HG03432 (cell line): ENCODE results near the gene DOHH.

Experiments used
- ATAC-seq: cut with Tn5 transposase; IDR thresholded peaks from one replicate; pipeline ENCODE4 v1.9.1; 2021; ENCODE audit warnings: mild to moderate bottlenecking, moderate library complexity; ENCODE audit not compliant: unreplicated experiment

Gene DOHH

DNA sequence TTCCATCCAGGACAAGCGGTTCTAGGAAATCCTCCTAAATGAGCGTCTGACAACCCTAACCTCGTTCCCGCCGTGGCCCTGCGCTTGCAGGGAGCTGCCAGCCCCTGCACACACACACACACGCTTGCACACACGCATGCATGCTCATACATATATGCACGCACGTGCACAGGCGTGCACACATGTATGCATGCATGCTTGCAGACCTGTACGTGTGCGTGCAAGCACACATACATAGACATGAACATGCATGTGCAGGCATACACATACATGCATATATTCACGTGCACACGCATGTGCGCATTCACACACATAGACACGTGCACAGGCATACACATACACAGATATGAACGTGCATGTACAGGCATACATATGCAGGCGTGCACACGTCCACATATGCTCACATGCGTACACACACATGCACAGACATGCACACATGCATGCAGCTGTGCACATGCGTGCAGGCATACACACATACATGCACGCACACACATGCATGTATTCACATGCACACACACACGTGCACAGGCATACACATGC lies 55.7 kb downstream of the DOHH start:
- no peak for ATAC-seq

DNA sequence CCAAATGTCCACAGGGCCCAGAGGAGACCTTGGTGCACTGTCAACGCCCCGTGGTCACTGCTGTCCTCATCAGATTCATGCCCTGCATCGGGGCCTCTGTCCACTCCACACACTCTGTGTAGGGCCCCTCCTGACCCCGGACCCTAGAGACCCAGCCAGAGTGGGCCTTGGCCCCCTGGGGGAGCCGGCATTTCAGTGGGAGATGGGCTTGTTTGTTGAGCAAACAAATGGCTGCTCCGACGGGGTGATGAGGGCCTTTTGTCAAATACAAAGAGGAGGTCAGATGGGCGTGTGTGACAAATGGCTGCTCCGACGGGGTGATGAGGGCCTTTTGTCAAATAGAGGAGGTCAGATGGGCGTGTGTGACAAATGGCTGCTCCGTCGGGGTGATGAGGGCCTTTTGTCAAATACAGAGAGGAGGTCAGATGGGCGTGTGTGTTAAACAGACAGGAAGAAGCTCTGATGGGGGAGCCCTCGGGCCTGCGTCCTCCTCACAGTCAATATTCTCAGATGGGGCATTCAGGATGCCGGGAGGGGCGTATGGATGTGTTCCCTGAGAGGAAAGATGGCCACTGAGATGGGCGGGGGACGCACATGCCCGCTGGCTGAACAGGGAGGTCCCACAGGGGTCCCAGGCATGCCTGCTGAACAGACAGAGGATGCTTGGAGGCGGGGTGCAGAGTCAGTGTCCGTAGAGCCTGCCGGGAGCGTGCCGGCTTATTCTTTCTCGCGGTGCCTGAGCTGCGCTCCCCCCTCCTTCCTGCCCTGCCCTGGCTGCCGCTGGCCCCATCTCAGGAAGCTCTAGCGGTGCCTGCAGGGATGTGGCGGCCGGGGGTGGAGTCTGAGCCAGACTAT lies 56.4 kb downstream of the DOHH start:
- ATAC-seq: no peak

DNA sequence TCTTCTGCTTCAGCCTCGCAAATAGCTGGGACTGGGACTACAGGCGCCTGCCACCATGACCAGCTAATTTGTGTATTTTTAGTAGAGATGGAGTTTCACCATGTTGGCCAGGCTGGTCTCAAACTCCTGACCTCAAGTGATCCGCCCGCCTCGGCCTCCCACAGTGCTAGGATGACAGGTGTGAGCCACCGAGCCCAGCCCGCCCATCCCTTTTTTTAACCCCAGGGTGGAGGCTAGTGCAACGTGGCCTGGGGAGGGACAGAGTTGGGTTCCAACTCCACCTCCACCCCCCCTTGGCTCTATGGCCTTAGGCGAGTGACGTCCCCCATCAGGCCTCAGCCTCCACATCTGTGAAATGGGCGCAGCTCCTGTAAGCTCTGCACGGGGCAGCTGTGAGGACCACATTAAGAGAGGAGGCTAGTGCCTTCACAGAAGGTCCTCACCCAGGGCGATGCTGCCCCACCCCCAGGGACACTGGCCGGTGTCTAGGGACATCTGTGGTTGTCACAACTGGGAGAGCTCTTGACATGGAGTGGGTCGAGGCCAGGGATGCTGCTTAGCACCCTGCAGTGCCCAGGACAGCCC lies 57.9 kb downstream of the DOHH start:
- no peak for ATAC-seq

DNA sequence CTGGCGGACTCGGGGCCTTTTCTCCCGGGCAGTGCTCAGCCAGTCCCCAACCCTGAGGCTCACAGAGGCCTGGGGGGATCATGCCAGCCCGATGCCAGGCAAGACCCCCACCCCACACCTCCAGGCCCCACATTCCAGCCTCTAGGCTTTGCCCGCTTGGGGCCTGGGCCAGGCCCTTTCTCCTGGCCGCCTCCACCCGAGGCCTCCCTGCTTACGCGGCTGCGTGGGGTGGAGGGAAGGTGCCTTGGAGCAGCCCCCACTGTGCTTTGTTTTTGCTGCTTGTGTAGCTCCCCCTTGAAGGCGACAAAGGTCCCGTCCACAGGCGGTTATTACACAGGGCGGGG lies 58.5 kb downstream of the DOHH start:
- no peak for ATAC-seq

DNA sequence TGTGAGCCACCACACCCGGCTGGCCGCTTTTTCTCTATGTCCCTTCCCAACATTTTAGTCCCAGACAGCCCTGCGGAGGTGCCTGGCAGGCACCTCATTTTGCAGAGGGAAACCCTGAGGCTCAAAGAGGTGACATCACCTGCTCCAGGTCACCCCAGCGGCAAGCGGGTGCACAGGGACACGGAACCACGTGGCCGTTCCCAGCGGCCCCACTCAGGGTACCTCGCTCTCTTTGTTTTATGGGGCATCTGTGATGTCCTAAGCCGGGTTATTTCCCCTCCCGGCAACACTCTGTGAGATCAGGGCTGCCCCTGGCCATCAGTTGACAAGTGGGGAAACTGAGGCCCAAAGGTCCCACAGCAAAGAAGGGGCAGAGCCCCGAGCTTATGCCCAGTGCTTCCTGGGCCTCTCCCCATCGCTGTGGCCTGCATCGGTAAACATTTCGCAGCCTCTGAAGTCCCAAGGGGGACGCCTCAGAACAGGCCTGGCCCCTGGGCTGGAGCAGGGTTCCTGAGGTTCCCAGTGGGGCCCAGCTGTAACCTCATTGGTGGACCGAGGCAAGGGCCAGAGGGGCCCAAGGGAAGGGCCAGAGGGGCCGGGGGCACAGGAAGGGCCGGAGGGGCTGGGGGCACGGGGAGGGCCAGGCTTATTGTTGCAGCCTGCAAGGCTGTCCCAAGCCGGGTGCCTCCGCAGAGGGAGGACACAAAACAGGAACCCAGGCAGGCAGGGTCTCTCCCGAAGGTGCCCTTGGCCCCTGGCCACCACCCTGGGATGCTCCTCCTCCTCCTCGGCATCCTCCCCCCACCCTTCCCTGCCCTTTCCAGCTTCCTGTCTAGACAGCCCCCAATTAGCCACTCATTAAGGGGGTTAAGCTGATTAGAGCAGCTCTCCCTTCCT lies 59.1 kb downstream of the DOHH start:
- no peak for ATAC-seq
